Measurements from ENCODE around the gene TEKT5. TPM values are rescaled to one million over a fixed set of nuclear protein-coding genes. Genes with fewer than 3 reads are reported as not detected.

TEKT5 gene
- total RNA-seq, 2 donors from 2014 or later = 0.31 TPM; not detected in 1

DNA sequence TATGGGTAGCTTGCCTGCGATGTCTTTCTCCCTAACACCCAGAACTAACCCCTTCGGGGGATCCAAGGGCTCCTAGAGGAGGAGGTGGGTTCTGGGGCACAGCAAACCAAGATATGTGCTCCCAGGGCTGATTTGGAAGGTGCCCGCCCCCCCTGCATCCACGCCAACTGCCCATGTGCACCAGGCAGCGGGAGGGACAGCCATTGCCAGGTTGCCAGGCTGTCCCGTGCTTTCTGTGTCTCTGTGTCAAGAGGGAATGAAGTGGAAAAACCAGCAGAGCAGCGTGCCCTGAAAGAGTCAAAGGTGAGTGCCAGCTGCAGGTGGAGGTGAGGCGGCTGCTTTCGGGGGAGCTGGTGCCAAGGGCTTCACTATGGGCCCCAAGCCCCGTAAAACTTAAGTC lies 6.4 kb downstream of the TEKT5 start:
- H3K9ac ChIP-seq (ENCODE audit: extremely low read depth, low read length, poor library complexity, severe bottlenecking) = no peak overlapping the region
- H3K27ac ChIP-seq (ENCODE audit: low read depth, low read length) = no peak overlapping the region
- Mint-ChIP-seq H3K4me1 (peaks cover 6% of the 10 kb centered on the region), H3K27ac (no peak overlapping the region), H3K27me3 (ENCODE audit: insufficient read depth) (no peaks in the 10 kb centered on the region), H3K9me3 (no peaks in the 10 kb centered on the region), H3K4me3 (no peak overlapping the region), H3K36me3 (ENCODE audit: low read depth) (no peaks in the 10 kb centered on the region)
- TF ChIP-seq, protein P1, sequence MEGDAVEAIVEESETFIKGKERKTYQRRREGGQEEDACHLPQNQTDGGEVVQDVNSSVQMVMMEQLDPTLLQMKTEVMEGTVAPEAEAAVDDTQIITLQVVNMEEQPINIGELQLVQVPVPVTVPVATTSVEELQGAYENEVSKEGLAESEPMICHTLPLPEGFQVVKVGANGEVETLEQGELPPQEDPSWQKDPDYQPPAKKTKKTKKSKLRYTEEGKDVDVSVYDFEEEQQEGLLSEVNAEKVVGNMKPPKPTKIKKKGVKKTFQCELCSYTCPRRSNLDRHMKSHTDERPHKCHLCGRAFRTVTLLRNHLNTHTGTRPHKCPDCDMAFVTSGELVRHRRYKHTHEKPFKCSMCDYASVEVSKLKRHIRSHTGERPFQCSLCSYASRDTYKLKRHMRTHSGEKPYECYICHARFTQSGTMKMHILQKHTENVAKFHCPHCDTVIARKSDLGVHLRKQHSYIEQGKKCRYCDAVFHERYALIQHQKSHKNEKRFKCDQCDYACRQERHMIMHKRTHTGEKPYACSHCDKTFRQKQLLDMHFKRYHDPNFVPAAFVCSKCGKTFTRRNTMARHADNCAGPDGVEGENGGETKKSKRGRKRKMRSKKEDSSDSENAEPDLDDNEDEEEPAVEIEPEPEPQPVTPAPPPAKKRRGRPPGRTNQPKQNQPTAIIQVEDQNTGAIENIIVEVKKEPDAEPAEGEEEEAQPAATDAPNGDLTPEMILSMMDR (conservative IDR thresholded peaks at IDR 0.05) = no peak
- H3K36me3 ChIP-seq (ENCODE audit: control insufficient read depth, insufficient read depth, low read length) = no peaks in the 10 kb centered on the region
- H3K27me3 ChIP-seq (ENCODE audit: control insufficient read depth, insufficient read depth, low read length, poor library complexity, severe bottlenecking) = no peaks in the 10 kb centered on the region
- H3K9me3 ChIP-seq (ENCODE audit: control insufficient read depth, low read length) = no peaks in the 10 kb centered on the region
- H3K4me1 ChIP-seq (ENCODE audit: control insufficient read depth, insufficient read depth, low read length) = no peaks in the 10 kb centered on the region
- WGBS, 2 experiments (ENCODE audit: insufficient coverage in 1 of 2, insufficient read length in 1 of 2) = 88 to 90% methylated on average over 7 to 10 of the region's 10 CpGs
- no peak for DNase-seq
- no peak overlapping the region for H3K4me3 ChIP-seq (ENCODE audit: low read length)

DNA sequence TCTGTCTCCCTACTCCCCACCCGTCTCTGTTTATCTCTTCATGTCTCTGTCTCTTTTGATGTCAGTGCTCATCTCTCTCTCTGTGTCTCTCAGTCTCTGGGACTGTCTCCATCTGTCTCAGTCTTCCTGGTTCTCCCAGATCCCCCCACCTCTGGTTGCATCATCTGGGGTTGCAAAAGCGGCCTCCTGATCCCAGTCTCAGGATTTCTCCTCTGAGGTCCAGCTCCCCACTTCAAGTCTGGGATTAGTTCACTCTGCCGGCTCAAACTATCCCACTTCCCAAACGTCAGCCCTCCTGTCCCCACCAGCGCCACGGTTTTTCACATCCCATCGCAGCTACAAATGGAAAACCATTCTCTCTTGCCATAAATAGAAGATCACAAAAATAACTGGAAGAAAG lies 9.0 kb downstream of the TEKT5 start:
- Mint-ChIP-seq H3K27ac (no peak overlapping the region), H3K36me3 (ENCODE audit: low read depth) (no peaks in the 10 kb centered on the region), H3K9me3 (no peaks in the 10 kb centered on the region), H3K4me1 (peaks cover 9% of the 10 kb centered on the region), H3K27me3 (ENCODE audit: insufficient read depth) (peaks cover 11% of the 10 kb centered on the region), H3K4me3 (no peak overlapping the region)
- Histone ChIP-seq H3K9ac (ENCODE audit: extremely low read depth, low read length, poor library complexity, severe bottlenecking) (no peak overlapping the region), H3K36me3 (ENCODE audit: control insufficient read depth, insufficient read depth, low read length) (no peaks in the 10 kb centered on the region), H3K4me1 (ENCODE audit: control insufficient read depth, insufficient read depth, low read length) (no peaks in the 10 kb centered on the region), H3K27me3 (ENCODE audit: control insufficient read depth, insufficient read depth, low read length, poor library complexity, severe bottlenecking) (no peaks in the 10 kb centered on the region), H3K9me3 (ENCODE audit: control insufficient read depth, low read length) (no peaks in the 10 kb centered on the region), H3K4me3 (ENCODE audit: low read length) (no peak overlapping the region), H3K27ac (ENCODE audit: low read depth, low read length) (no peak overlapping the region)
- WGBS, 2 experiments (ENCODE audit: insufficient coverage in 1 of 2, insufficient read length in 1 of 2) = 68 to 80% methylated on average over 6 to 7 of the region's 7 CpGs
- TF ChIP-seq, protein P1 (conservative IDR thresholded peaks at IDR 0.05) = no peak
- DNase-seq = no peak

DNA sequence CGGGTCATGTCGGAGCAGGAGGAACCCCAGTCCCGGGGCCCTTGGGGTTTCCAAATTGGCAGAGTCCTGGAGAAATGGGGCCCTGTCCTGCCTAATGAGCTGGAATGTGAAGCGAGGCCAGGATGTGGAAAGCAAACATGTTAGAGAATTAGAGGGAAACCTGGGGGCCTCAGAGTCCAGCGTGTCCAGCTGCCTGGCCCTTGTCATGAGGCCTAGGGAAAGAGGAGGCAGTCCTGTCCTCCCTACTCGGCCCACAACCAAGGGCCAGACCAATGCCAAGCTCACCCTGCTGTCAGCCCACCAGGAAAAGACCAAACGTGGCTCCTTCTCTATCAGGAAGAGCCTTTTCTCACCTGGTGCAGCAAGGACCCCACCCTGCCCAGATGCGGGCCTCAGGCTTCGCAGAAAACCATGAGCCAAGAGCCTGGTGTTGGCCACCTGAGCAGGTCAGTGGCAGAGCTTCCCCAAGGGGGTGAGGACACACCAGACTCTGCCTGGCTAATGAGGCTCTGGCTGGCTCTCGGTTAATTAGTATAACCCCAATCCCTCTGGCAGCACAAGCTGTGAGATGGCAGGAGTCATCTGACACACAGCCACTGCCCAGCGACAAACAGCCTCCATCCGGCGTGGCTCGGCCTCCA lies 10.1 kb downstream of the TEKT5 start:
- H3K4me3 ChIP-seq (ENCODE audit: low read length) = no peak overlapping the region
- H3K27ac ChIP-seq (ENCODE audit: low read depth, low read length) = no peak overlapping the region
- H3K9ac ChIP-seq (ENCODE audit: extremely low read depth, low read length, poor library complexity, severe bottlenecking) = no peak overlapping the region
- WGBS, 2 experiments (ENCODE audit: insufficient coverage in 1 of 2, insufficient read length in 1 of 2) = 89 to 92% methylated on average over 7 to 14 of the region's 14 CpGs
- Mint-ChIP-seq H3K9me3 (no peaks in the 10 kb centered on the region), H3K27ac (no peak overlapping the region), H3K36me3 (ENCODE audit: low read depth) (no peaks in the 10 kb centered on the region), H3K27me3 (ENCODE audit: insufficient read depth) (peaks cover 12% of the 10 kb centered on the region), H3K4me3 (no peak overlapping the region), H3K4me1 (peaks cover 9% of the 10 kb centered on the region)
- no peak for DNase-seq
- no peaks in the 10 kb centered on the region for H3K9me3 ChIP-seq (ENCODE audit: control insufficient read depth, low read length)
- no peaks in the 10 kb centered on the region for H3K4me1 ChIP-seq (ENCODE audit: control insufficient read depth, insufficient read depth, low read length)
- no peaks in the 10 kb centered on the region for H3K27me3 ChIP-seq (ENCODE audit: control insufficient read depth, insufficient read depth, low read length, poor library complexity, severe bottlenecking)
- H3K36me3 ChIP-seq (ENCODE audit: control insufficient read depth, insufficient read depth, low read length) = no peaks in the 10 kb centered on the region
- TF ChIP-seq, protein P1 (conservative IDR thresholded peaks at IDR 0.05) = no peak

Measured in endodermal cell (in vitro differentiated cells).